Measurements from ENCODE around the gene SLC24A5. TPM values are rescaled to one million over a fixed set of nuclear protein-coding genes. Genes with fewer than 3 reads are reported as not detected.

Gene SLC24A5
- total and polyA plus RNA-seq, 8 donors: 0.19 TPM; not detected in 7

GRCh38 chr15:48084759-48085590, 35.8 kb upstream of the SLC24A5 start:
- no peak overlapping the region for H3K4me3 ChIP-seq
- DNase-seq: no peak
- FAIRE-seq: no peak
- 58 to 59% methylated on average over 6 of the region's 6 CpGs for WGBS, 2 donors
- intact Hi-C loops (cut with DNase I): no loop called here
- H3K9me3 ChIP-seq: no peaks in the 10 kb centered on the region
- TF ChIP-seq, protein P1, sequence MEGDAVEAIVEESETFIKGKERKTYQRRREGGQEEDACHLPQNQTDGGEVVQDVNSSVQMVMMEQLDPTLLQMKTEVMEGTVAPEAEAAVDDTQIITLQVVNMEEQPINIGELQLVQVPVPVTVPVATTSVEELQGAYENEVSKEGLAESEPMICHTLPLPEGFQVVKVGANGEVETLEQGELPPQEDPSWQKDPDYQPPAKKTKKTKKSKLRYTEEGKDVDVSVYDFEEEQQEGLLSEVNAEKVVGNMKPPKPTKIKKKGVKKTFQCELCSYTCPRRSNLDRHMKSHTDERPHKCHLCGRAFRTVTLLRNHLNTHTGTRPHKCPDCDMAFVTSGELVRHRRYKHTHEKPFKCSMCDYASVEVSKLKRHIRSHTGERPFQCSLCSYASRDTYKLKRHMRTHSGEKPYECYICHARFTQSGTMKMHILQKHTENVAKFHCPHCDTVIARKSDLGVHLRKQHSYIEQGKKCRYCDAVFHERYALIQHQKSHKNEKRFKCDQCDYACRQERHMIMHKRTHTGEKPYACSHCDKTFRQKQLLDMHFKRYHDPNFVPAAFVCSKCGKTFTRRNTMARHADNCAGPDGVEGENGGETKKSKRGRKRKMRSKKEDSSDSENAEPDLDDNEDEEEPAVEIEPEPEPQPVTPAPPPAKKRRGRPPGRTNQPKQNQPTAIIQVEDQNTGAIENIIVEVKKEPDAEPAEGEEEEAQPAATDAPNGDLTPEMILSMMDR (IDR thresholded peaks at IDR 0.05): no peak
- no peak overlapping the region for H3K27ac ChIP-seq
- no peaks in the 10 kb centered on the region for H3K4me1 ChIP-seq
- peak in 1 of 4 donors; percentile 43 for ATAC-seq
- no peaks in the 10 kb centered on the region for H3K27me3 ChIP-seq
- H3K36me3 ChIP-seq: no peaks in the 10 kb centered on the region

DNA sequence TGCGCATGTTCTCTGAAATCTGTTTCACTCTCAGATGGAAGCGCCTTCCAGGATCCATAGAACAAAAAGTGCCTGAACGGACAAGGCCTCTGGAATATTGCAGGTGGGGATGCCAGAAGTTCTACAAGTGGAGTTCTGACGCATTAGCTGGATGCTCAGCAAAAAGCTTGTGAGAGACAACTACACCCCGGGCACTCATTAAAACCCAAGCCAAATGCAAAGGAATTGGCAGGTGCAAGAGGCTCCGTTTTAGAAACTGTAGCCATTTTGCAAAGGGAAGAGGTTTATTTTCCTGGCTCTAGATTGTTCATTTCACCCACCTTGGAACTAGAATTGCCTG, 35.2 kb upstream of the SLC24A5 start:
- Histone ChIP-seq H3K9me3 (no peaks in the 10 kb centered on the region), H3K27ac (no peak overlapping the region), H3K27me3 (no peaks in the 10 kb centered on the region), H3K4me3 (no peak overlapping the region), H3K4me1 (no peaks in the 10 kb centered on the region), H3K36me3 (no peaks in the 10 kb centered on the region)
- TF ChIP-seq, protein P1 (IDR thresholded peaks at IDR 0.05): no peak
- DNase-seq (no peak), ATAC-seq (no peak), FAIRE-seq (no peak)
- intact Hi-C loops (cut with DNase I): no loop called here
- 84 to 91% methylated on average over 6 of the region's 6 CpGs for WGBS, 2 donors

- no peaks in the 10 kb centered on the region for H3K36me3 ChIP-seq
- 70 to 80% methylated on average over 5 of the region's 5 CpGs for WGBS, 2 donors
- DNase-seq: no peak
- H3K9me3 ChIP-seq: no peaks in the 10 kb centered on the region
- TF ChIP-seq, protein P1 (IDR thresholded peaks at IDR 0.05): no peak
- intact Hi-C loops (cut with DNase I): no loop called here
- H3K4me3 ChIP-seq: no peak overlapping the region
- no peaks in the 10 kb centered on the region for H3K4me1 ChIP-seq
- ATAC-seq: no peak
- H3K27ac ChIP-seq: no peak overlapping the region
- no peaks in the 10 kb centered on the region for H3K27me3 ChIP-seq
- no peak for FAIRE-seq
Observed at GRCh38 chr15:48086133-48086532, 34.7 kb upstream of the SLC24A5 start.

DNA sequence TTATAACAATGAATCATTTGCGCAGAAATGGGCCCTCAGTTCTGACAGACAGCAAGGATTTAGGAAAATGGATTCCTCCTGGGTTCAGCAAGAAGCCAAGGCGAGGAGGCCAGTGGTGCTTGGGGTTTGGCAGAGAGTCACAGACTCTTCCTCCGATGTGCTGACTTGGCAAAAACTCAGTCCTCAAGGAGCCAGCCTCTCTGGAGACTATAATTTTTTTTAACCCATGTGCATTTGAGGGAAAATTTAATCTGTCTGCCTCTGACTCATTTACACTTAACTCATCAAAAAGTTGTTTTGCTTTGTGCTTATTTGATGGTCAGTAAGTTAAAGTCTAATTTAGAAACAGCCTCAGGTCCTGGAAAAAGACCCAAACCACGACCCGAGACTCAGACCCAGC, 34.2 kb upstream of the SLC24A5 start:
- Histone ChIP-seq H3K27ac (no peak overlapping the region), H3K27me3 (no peaks in the 10 kb centered on the region), H3K4me3 (no peak overlapping the region), H3K4me1 (no peaks in the 10 kb centered on the region), H3K36me3 (no peaks in the 10 kb centered on the region), H3K9me3 (no peaks in the 10 kb centered on the region)
- FAIRE-seq (no peak), DNase-seq (no peak), ATAC-seq (peak in 1 of 4 donors; percentile 45)
- TF ChIP-seq, protein P1 (IDR thresholded peaks at IDR 0.05): no peak
- intact Hi-C loops (cut with DNase I): no loop called here
- WGBS, 2 donors: 62 to 71% methylated on average over 5 of the region's 5 CpGs

- Histone ChIP-seq H3K9me3 (no peaks in the 10 kb centered on the region), H3K27me3 (no peaks in the 10 kb centered on the region), H3K4me1 (no peaks in the 10 kb centered on the region), H3K27ac (no peak overlapping the region), H3K36me3 (no peaks in the 10 kb centered on the region), H3K4me3 (no peak overlapping the region)
- TF ChIP-seq, protein P1 (IDR thresholded peaks at IDR 0.05): no peak
- ATAC-seq: no peak
- DNase-seq: no peak
- 76 to 96% methylated on average over 3 of the region's 3 CpGs for WGBS, 2 donors
- FAIRE-seq: no peak
- intact Hi-C loops (cut with DNase I): no loop called here
Observed at GRCh38 chr15:48087844-48088243, 32.9 kb upstream of the SLC24A5 start.

Measured in pancreas (tissue), 10 donors.